Mucosa of stomach (tissue), 1 donor: ENCODE results near the gene HOXB4.

ENCODE experiments used
- H3K27me3 ChIP-seq: one replicate; pipeline ENCODE4 v1.7.0; 2013; ENCODE audit warnings: mild to moderate bottlenecking, low read length; ENCODE audit not compliant: control insufficient read depth, insufficient read depth
- H3K36me3 ChIP-seq: one replicate; pipeline ENCODE4 v1.7.0; 2013; ENCODE audit warnings: low read length; ENCODE audit not compliant: control insufficient read depth, insufficient read depth
- H3K4me1 ChIP-seq: one replicate; pipeline ENCODE4 v1.7.0; 2013; ENCODE audit warnings: mild to moderate bottlenecking, low read length; ENCODE audit not compliant: control insufficient read depth, insufficient read depth
- H3K4me3 ChIP-seq: one replicate; pipeline ENCODE4 v1.7.0; 2013; ENCODE audit warnings: low read length
- H3K9ac ChIP-seq: one replicate; pipeline ENCODE4 v1.7.0; 2013; ENCODE audit warnings: mild to moderate bottlenecking, low read length, moderate library complexity
- H3K9me3 ChIP-seq: one replicate; pipeline ENCODE4 v1.7.0; 2013; ENCODE audit warnings: mild to moderate bottlenecking, low read length, moderate library complexity; ENCODE audit not compliant: control insufficient read depth
- donor health status: Pancreatic carcinoma.

HOXB4 gene

GRCh38 chr17:48619826-48620449 lies 41.8 kb upstream of the HOXB4 start:
- peaks cover under 1% of the 10 kb centered on the region for H3K4me1 ChIP-seq
- H3K27me3 ChIP-seq, result peaks cover 100% of the 10 kb centered on the region
- no peaks in the 10 kb centered on the region for H3K36me3 ChIP-seq
- H3K9me3 ChIP-seq, result no peaks in the 10 kb centered on the region
- H3K9ac ChIP-seq, result no peak overlapping the region
- H3K4me3 ChIP-seq, result no peak overlapping the region

GRCh38 chr17:48618256-48618896 lies 40.2 kb upstream of the HOXB4 start:
- Histone ChIP-seq H3K4me3 (no peak overlapping the region), H3K36me3 (no peaks in the 10 kb centered on the region), H3K9me3 (no peaks in the 10 kb centered on the region), H3K27me3 (peaks cover 99% of the 10 kb centered on the region), H3K4me1 (peaks cover 3% of the 10 kb centered on the region), H3K9ac (no peak overlapping the region)

DNA sequence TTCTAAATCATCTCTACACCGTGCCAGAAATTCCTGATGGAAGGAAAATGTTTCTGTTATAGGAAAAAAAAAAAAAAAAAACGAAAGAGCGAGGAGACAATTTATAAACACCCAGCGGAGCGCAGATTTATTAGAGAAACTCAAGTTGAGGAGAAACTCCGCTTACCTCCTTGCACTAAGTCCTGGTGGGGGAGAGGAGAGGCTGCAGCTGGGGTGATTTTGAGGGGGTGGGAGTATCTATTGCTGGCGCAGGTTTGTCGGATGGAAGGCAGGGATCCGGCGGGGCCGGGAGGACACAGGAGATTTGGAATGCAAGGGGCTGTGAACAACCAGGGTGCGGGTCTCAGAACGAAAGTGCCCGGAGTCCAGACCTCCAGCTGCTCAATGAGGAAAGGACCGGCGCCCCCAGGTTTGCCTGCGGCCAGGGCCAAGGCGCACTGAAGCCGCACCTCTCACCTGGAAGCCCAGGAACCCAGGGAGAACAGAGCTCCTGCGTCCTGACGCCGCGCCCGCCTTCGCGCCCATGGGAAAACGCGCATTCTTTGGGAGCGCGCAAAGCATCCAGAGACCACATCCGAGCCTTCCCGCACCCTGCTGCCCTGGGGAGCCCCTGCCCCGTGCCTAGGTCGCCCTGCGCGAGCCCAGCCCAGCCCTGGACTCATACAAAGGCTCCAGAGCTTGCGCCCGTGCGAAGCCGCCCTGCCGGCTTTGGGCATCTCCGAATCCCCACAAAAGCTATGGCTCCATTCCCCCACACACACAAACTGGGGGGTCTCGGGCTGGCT lies 39.5 kb upstream of the HOXB4 start:
- Histone ChIP-seq H3K9me3 (no peaks in the 10 kb centered on the region), H3K4me1 (peaks cover 3% of the 10 kb centered on the region), H3K27me3 (peaks cover 99% of the 10 kb centered on the region)

DNA sequence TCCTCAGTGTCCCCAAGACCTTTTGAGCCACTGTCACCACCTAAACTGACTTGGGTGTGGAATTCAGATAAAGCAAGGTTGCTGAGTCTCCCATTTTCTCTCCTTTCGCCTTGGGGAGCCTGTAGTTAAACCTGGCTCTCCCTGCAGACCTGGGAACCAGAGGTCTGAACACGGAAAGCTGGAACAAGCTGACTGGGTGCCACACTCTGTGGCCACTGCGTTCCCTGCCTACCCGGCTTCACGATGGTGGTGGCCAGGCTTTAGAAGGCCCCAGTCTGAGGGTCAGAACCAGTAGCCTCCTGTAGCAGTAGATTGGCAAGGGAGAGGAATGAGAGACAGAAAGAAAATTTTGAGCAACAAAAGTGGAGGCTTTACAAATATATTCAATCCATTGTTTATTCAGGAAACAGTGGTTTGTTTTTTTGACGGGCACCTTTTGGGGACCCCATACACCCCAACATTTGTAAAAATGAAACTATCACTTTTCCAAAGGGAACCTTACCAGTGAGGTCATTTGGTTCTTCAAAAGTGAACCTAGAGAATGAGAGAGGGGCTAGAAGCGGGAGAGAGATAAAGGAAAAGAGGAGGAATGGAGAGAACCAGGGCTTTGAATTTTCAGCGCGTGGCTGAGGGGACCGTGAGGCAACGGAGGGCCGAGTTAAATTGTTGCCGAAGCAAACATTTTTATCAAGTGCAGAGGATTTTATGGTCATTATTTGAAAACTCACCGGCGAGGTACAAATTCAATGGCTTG lies 38.7 kb upstream of the HOXB4 start:
- Histone ChIP-seq H3K27me3 (peaks cover 99% of the 10 kb centered on the region), H3K9ac (no peak overlapping the region), H3K9me3 (no peaks in the 10 kb centered on the region), H3K36me3 (no peaks in the 10 kb centered on the region), H3K4me3 (no peak overlapping the region), H3K4me1 (peaks cover 3% of the 10 kb centered on the region)

More for the DNA sequence above, 39.5 kb upstream of the HOXB4 start:
- H3K9ac ChIP-seq, result no peak overlapping the region
- H3K36me3 ChIP-seq, result no peaks in the 10 kb centered on the region
- H3K4me3 ChIP-seq, result no peak overlapping the region

DNA sequence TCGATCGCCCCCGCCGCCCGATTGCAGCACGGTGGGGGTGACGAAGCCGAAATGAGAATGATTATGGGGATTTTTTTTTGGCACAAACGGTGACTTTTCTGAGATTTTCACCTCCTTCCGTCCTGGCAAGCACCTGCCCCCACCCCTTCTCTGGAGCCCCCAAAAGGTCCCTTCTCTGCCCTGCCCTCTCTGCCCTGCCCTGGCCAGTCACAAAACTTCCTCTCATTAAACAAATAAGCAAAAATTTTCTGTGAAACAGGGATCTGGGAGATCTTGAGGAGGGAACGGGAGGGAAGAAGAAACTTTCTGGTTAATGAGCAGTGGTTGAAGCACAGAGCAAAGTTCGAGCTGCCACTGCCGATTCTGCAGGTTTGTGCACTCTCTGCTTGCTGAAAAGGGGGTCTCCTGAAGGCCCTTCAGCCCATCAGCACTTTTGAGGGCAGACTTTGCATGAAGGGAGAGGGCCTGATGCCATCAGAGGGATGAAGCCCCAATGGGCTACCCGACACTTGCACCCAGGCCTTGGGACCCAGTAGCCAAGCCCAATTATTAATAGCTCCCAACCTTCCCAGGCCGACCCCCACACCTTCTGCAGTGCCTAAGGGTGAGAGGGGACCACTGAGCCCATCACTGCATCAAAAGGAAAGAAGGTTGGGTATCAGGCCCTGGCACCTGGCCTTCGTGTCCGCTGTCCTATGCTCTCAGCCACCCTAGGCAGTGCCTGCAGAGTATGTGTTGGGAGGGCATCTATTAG lies 38.0 kb upstream of the HOXB4 start:
- Histone ChIP-seq H3K27me3 (peaks cover 98% of the 10 kb centered on the region), H3K4me1 (peaks cover 3% of the 10 kb centered on the region), H3K36me3 (no peaks in the 10 kb centered on the region), H3K4me3 (no peak overlapping the region), H3K9ac (no peak overlapping the region), H3K9me3 (no peaks in the 10 kb centered on the region)

DNA sequence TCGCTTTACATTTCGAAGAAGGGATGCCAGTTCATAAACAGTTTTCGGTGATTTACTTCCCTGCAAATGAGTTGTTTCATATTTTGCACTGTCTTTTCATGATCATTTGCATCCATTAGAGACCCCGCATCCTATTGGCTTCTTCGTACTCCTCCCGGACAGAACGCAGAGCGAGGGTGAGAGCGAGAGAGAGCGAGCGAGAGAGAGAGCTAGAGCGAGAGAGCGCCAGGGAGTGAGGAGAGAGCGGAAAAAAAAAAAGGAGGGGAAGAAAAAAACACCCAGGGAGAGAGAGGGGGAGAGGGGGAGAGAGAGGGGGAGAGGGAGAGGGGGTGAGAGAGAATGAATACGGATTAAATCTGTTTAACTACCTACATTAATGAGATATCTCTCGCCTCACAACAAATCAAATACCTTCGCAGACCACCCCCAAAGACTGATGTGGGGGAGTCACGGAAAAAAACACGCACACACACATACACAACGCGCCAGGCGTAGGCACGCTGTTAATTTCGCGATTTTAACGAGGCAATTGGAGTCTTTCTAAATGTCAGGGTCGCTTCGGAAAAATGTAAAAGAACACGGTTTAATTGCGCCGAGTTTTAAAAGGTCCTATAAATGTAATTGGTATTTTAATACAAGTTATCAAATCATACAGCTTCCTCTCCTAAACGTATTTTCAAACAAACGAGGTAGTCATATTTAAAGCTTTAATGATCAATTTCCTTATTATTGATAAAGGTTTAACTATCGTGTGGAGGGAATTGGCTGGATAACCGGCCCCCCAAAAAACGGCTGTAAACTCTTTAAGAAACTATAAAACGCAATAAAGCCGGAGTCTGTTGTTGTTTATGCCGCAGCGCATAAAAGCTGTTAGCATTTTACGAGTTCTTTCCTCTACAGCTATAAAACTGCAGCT lies 37.2 kb upstream of the HOXB4 start, which contains the start of gene HOXB8:
TSS of gene HOXB8 (minus strand) at position 246 of the 916 bp plus-strand sequence. CDS start 588 bp downstream, outside the sequence.
- no peak within 1 kb of the TSS for H3K4me3 ChIP-seq
- H3K36me3 ChIP-seq, result no peaks in the 10 kb centered on the region
- no peak within 1 kb of the TSS for H3K9ac ChIP-seq
- H3K4me1 ChIP-seq, result peaks cover 12% of the 10 kb centered on the region
- no peaks in the 10 kb centered on the region for H3K9me3 ChIP-seq
- H3K27me3 ChIP-seq, result peaks cover 98% of the 10 kb centered on the region

- no peak overlapping the region for H3K9ac ChIP-seq
- no peaks in the 10 kb centered on the region for H3K36me3 ChIP-seq
- no peak overlapping the region for H3K4me3 ChIP-seq
- H3K4me1 ChIP-seq, result peaks cover 18% of the 10 kb centered on the region
- no peaks in the 10 kb centered on the region for H3K9me3 ChIP-seq
- peaks cover 98% of the 10 kb centered on the region for H3K27me3 ChIP-seq
Measured at GRCh38 chr17:48613862-48614694, 35.9 kb upstream of the HOXB4 start.

DNA sequence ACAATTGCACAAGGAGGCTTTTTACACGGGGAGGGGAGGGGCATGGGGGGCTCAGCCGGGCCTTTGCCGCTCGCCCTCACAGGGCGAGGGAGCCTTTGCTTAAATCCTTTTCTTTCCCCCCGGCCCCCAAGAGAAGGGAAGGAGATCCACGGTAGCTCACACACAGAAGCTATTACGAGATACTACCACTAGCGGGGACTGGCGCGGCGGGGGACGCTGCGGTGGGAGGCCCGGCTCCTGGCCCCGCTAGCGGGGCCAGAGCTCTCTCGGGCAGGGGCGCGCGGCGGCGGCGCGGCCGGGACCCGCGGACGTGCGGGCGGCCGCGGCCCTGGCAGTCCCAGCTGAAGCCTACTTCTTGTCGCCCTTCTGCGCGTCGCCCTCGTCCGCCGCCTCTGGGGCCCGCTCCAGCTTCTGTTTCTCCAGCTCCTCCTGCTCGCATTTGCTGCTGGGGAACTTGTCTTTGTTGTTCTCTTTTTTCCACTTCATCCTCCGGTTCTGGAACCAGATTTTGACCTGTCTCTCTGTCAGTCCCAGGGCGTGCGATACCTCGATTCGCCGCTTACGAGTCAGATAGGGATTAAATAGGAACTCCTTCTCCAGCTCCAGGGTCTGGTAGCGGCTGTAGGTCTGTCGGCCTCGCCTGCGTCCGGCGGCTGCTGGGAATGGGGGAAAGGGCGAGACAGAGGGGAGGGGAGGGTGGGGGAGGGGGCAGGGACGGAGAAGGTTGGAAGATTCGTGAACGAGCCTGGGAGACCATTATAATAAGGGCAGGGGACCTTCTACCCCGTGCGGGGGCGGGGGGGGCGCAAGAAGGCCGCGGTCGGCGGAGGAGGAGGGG lies 34.9 kb upstream of the HOXB4 start:
- Histone ChIP-seq H3K9ac (no peak overlapping the region), H3K27me3 (peaks cover 98% of the 10 kb centered on the region)

DNA sequence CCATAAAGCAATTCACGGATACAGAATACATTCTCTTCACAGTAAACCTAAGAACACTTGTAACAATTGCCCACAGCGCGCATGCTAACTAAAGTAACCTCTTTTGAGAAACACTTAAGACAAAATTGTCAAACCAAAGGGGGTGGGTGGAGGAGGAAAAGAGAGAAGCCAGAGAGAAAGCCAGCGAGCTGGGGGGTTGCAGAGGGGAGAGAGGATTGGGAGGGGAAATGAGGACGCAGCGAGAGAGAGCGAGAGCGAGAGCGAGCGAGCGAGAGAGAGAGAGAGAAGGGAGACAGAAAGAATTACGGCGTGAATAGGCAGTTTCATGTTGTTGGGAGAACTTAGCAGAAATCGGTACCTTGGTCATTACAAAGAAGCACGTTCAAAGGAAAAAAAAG lies 34.3 kb upstream of the HOXB4 start:
- peaks cover 98% of the 10 kb centered on the region for H3K27me3 ChIP-seq
- no peak overlapping the region for H3K4me3 ChIP-seq
- H3K9ac ChIP-seq, result no peak overlapping the region
- peaks cover 18% of the 10 kb centered on the region for H3K4me1 ChIP-seq
- H3K9me3 ChIP-seq, result no peaks in the 10 kb centered on the region
- no peaks in the 10 kb centered on the region for H3K36me3 ChIP-seq

More for the DNA sequence above, 34.9 kb upstream of the HOXB4 start:
- H3K4me3 ChIP-seq, result no peak overlapping the region
- H3K36me3 ChIP-seq, result no peaks in the 10 kb centered on the region
- H3K4me1 ChIP-seq, result peaks cover 18% of the 10 kb centered on the region
- no peaks in the 10 kb centered on the region for H3K9me3 ChIP-seq
